Esophagus squamous epithelium (tissue), 4 donors: ENCODE results near the gene MYO9A.

ENCODE experiments used
- POLR2A ChIP-seq, 4 donors: fragments of 450-650 bp; IDR thresholded peaks; one replicate each; pipeline ENCODE4 v1.6.1; 2017; ENCODE audit warnings: antibody characterized with exemption in 4 of 4, mild to moderate bottlenecking in 4 of 4, moderate library complexity in 3 of 4
- TF ChIP-seq, protein P1 (sequence below), 6 experiments: fragments of 450-650 bp in 4 of 6; fragments of 200-600 bp in 2 of 6; sonication (generic) in 2 of 6; IDR thresholded peaks; one replicate each; pipeline ENCODE4 v1.5.1; 2016 to 2019; ENCODE audit warnings: antibody characterized with exemption in 6 of 6, mild to moderate bottlenecking in 4 of 6, moderate library complexity in 4 of 6

- TF ChIP-seq, protein P1, sequence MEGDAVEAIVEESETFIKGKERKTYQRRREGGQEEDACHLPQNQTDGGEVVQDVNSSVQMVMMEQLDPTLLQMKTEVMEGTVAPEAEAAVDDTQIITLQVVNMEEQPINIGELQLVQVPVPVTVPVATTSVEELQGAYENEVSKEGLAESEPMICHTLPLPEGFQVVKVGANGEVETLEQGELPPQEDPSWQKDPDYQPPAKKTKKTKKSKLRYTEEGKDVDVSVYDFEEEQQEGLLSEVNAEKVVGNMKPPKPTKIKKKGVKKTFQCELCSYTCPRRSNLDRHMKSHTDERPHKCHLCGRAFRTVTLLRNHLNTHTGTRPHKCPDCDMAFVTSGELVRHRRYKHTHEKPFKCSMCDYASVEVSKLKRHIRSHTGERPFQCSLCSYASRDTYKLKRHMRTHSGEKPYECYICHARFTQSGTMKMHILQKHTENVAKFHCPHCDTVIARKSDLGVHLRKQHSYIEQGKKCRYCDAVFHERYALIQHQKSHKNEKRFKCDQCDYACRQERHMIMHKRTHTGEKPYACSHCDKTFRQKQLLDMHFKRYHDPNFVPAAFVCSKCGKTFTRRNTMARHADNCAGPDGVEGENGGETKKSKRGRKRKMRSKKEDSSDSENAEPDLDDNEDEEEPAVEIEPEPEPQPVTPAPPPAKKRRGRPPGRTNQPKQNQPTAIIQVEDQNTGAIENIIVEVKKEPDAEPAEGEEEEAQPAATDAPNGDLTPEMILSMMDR (IDR thresholded peaks at IDR 0.05) = no peak
- no peak for TF ChIP-seq POLR2A (IDR thresholded peaks at IDR 0.05)
These were observed 11.9 kb downstream of the MYO9A start for GRCh38 chr15:72106068-72106467.
